GM12865 (cell line): Measurements from ENCODE around the gene TOR3A.

Experiments used
- DNase-seq: peaks from one replicate; pipeline ENCODE4 v3.0.0; 2010; ENCODE audit warnings: low read depth
- H3K4me3 ChIP-seq: 2 replicates; pipeline ENCODE4 v1.5.1; 2011; ENCODE audit warnings: mild to moderate bottlenecking, low read depth, low read length, control low read depth
- CTCF ChIP-seq: IDR thresholded peaks from 2 replicates; pipeline ENCODE4 v1.5.1; 2011; ENCODE audit warnings: low read length, control low read depth, low read depth, inconsistent platforms; ENCODE audit not compliant: insufficient read depth; ENCODE audit errors: missing control alignments

Gene TOR3A

GRCh38 chr1:179141592-179142251, 59.9 kb downstream of the TOR3A start:
- no peak for DNase-seq
- no peak overlapping the region for H3K4me3 ChIP-seq
- TF ChIP-seq CTCF, result no peak

GRCh38 chr1:179142889-179143299, 61.0 kb downstream of the TOR3A start:
- H3K4me3 ChIP-seq, result no peak overlapping the region
- TF ChIP-seq CTCF, result no peak
- no peak for DNase-seq

- DNase-seq, result no peak
- no peak for TF ChIP-seq CTCF
- H3K4me3 ChIP-seq, result no peak overlapping the region
Observed at GRCh38 chr1:179143322-179143721, 61.5 kb downstream of the TOR3A start.

- no peak for DNase-seq
- no peak overlapping the region for H3K4me3 ChIP-seq
- no peak for TF ChIP-seq CTCF
Observed at GRCh38 chr1:179144626-179145025, 62.8 kb downstream of the TOR3A start.

GRCh38 chr1:179145521-179145920, 63.7 kb downstream of the TOR3A start:
- DNase-seq, result no peak
- no peak for TF ChIP-seq CTCF
- H3K4me3 ChIP-seq, result no peak overlapping the region
